WTC11 (cell line): ENCODE data around the gene DSTYK. TPM values are rescaled to one million over a fixed set of nuclear protein-coding genes. Genes with fewer than 3 reads are reported as not detected.

ENCODE experiments used
- ELF4 ChIP-seq: sonication (generic); formaldehyde crosslinking; IDR thresholded peaks from 2 replicates; pipeline ENCODE4 v1.8.1; 2022; ENCODE audit warnings: low read depth, mild to moderate bottlenecking, moderate library complexity, missing genetic modification reagents
- ETV6 ChIP-seq: sonication (generic); formaldehyde crosslinking; IDR thresholded peaks from 2 replicates; pipeline ENCODE4 v1.8.1; 2022; ENCODE audit warnings: mild to moderate bottlenecking, missing genetic modification reagents
- FOXK1 ChIP-seq: sonication (generic); formaldehyde crosslinking; IDR thresholded peaks from 2 replicates; pipeline ENCODE4 v1.8.0; 2022; ENCODE audit warnings: mild to moderate bottlenecking, moderate library complexity, missing genetic modification reagents
- FOXP1 ChIP-seq: sonication (generic); formaldehyde crosslinking; IDR thresholded peaks from 2 replicates; pipeline ENCODE4 v1.8.0; 2022; ENCODE audit warnings: missing genetic modification reagents, mild to moderate bottlenecking, moderate library complexity, borderline replicate concordance
- IRF2 ChIP-seq: sonication (generic); formaldehyde crosslinking; IDR thresholded peaks from 2 replicates; pipeline ENCODE4 v1.8.0; 2022; ENCODE audit warnings: low read depth, missing genetic modification reagents, borderline replicate concordance
- KAT7 ChIP-seq: sonication (generic); formaldehyde crosslinking; IDR thresholded peaks from 2 replicates; pipeline ENCODE4 v1.8.1; 2023; ENCODE audit warnings: missing genetic modification reagents, mild to moderate bottlenecking, borderline replicate concordance
- MYBL2 ChIP-seq: sonication (generic); formaldehyde crosslinking; IDR thresholded peaks from 2 replicates; pipeline ENCODE4 v1.8.1; 2023; ENCODE audit warnings: mild to moderate bottlenecking, moderate library complexity, missing genetic modification reagents
- NR1H2 ChIP-seq: sonication (generic); formaldehyde crosslinking; IDR thresholded peaks from 2 replicates; pipeline ENCODE4 v1.9.0; 2021; ENCODE audit warnings: mild to moderate bottlenecking, moderate library complexity, missing genetic modification reagents
- NR3C1 ChIP-seq: sonication (generic); formaldehyde crosslinking; conservative IDR thresholded peaks from 2 replicates; pipeline ENCODE4 v1.8.1; 2023; ENCODE audit warnings: low read depth, mild to moderate bottlenecking, missing genetic modification reagents
- SP1 ChIP-seq: sonication (generic); formaldehyde crosslinking; conservative IDR thresholded peaks from 2 replicates; pipeline ENCODE4 v1.8.1; 2022; ENCODE audit warnings: missing genetic modification reagents
- TP53 ChIP-seq: sonication (generic); formaldehyde crosslinking; IDR thresholded peaks from 2 replicates; pipeline ENCODE4 v1.8.1; 2023; ENCODE audit warnings: mild to moderate bottlenecking, missing genetic modification reagents
- ZNF121 ChIP-seq: sonication (generic); formaldehyde crosslinking; IDR thresholded peaks from 2 replicates; pipeline ENCODE4 v1.8.0; 2023; ENCODE audit warnings: missing genetic modification reagents
- ZNF219 ChIP-seq: sonication (generic); formaldehyde crosslinking; IDR thresholded peaks from 2 replicates; pipeline ENCODE4 v1.8.0; 2023; ENCODE audit warnings: missing genetic modification reagents, mild to moderate bottlenecking, borderline replicate concordance
- ZNF416 ChIP-seq: fragments of 250-450 bp; sonication (Bioruptor Pico); IDR thresholded peaks from 2 replicates; pipeline ENCODE4 v1.9.0; 2021; ENCODE audit warnings: mild to moderate bottlenecking, inconsistent platforms
- ZNF671 ChIP-seq: fragments of 250-450 bp; sonication (Bioruptor Pico); IDR thresholded peaks from 2 replicates; pipeline ENCODE4 v1.8.0; 2021; ENCODE audit warnings: mild to moderate bottlenecking
- total RNA-seq: library from RNA; stranded (reverse); gene quantifications from 3 replicates; pipeline ENCODE4 v1.2.3, GENCODE V29; 2021
- TF ChIP-seq, protein P1 (sequence below): fragments of 250-450 bp; sonication (Bioruptor Pico); conservative IDR thresholded peaks from 2 replicates; pipeline ENCODE4 v1.9.0; 2021; ENCODE audit warnings: mild to moderate bottlenecking
- TF ChIP-seq, protein P2 (sequence below): sonication (generic); formaldehyde crosslinking; IDR thresholded peaks from 2 replicates; pipeline ENCODE4 v1.8.0; 2022; ENCODE audit warnings: mild to moderate bottlenecking, missing genetic modification reagents
- TF ChIP-seq, protein P3 (sequence below): sonication (generic); formaldehyde crosslinking; IDR thresholded peaks from 2 replicates; pipeline ENCODE4 v1.8.1; 2023; ENCODE audit warnings: mild to moderate bottlenecking, missing genetic modification reagents
- TF ChIP-seq, protein P4 (sequence below): sonication (generic); formaldehyde crosslinking; IDR thresholded peaks from 2 replicates; pipeline ENCODE4 v1.8.1; 2022; ENCODE audit warnings: mild to moderate bottlenecking, moderate library complexity, missing genetic modification reagents
- TF ChIP-seq, protein P5 (sequence below): sonication (generic); formaldehyde crosslinking; IDR thresholded peaks from 2 replicates; pipeline ENCODE4 v1.8.0; 2022; ENCODE audit warnings: mild to moderate bottlenecking, missing genetic modification reagents
- TF ChIP-seq, protein P6 (sequence below): sonication (generic); formaldehyde crosslinking; IDR thresholded peaks from 2 replicates; pipeline ENCODE4 v1.8.0; 2023; ENCODE audit warnings: missing genetic modification reagents

Gene DSTYK
- total RNA-seq, 1 experiment from 2014 or later = 11.6 TPM

DNA sequence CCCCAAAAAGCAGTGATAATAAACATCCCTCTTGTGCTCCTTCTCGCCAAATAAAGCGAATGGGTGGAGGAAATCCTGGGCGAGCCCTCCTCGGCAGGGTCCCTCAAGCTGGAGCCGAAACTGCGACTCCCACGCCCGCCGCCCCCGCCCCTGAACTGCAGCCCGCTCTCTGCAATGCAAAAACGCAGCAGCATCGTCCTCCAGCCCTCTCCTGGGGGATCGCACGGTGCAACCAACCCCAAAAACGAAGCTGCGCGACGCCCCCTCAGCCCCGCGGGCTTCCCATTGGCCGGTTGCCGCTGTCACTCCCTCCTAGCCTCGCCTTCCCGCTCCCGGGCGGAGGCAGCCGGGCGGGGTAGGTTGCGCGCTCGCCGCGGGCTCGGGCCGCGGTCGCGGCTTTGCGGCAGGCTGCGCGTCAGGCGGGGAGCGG is 16.1 kb upstream of the DSTYK start, which contains the start of gene TMCC2 (continued):
- TF ChIP-seq IRF2 (CRISPR knock-in tag) (no peak), ZNF219 (CRISPR knock-in tag) (no peak), FOXP1 (peak; percentile 47; the same call in 1 of the 2 replicates), ETV6 (CRISPR knock-in tag) (no peak), ZNF671 (CRISPR knock-in tag) (no peak), NR3C1 (CRISPR knock-in tag) (no peak), ZNF416 (no peak), KAT7 (CRISPR knock-in tag) (no peak), FOXK1 (CRISPR knock-in tag) (peak; percentile 81), MYBL2 (peak; percentile 61; the same call in 1 of the 2 replicates), ELF4 (CRISPR knock-in tag) (no peak), TP53 (CRISPR knock-in tag) (peak; percentile 67; the same call in 1 of the 2 replicates), SP1 (CRISPR knock-in tag) (peak; percentile 96), NR1H2 (CRISPR knock-in tag) (no peak), ZNF121 (CRISPR knock-in tag) (no peak)
- TF ChIP-seq, protein P1, sequence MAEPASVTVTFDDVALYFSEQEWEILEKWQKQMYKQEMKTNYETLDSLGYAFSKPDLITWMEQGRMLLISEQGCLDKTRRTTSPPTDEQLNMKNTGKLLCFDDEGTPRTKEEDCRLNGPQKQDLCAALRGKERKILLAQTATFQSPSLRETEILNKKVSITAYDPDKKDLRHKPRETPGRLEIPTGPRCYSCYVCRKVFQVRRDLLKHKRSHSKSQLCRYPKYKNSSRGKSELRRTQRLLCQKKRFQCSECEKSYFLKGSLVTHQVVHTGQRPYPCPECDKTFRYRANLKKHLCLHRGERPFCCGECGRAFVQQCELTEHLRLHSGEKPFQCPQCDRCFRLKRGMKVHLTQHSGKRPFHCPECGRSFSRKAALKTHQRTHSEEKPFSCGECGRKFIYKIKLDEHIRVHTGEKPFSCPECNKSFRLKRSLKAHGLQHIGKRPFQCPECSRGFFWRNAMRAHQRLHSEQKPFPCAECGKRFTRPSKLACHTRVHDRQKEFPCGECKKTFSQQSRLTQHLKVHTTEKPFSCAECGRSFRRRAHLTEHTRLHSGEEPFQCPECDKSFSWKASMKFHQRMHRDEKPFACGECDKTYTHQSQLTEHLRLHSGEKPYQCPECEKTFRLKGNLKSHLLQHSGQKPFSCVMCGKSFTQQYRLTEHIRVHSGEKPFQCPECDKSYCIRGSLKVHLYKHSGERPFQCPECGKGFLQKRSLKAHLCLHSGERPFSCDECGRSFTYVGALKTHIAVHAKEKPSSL (CRISPR knock-in tag) = no peak
- TF ChIP-seq, protein P2, sequence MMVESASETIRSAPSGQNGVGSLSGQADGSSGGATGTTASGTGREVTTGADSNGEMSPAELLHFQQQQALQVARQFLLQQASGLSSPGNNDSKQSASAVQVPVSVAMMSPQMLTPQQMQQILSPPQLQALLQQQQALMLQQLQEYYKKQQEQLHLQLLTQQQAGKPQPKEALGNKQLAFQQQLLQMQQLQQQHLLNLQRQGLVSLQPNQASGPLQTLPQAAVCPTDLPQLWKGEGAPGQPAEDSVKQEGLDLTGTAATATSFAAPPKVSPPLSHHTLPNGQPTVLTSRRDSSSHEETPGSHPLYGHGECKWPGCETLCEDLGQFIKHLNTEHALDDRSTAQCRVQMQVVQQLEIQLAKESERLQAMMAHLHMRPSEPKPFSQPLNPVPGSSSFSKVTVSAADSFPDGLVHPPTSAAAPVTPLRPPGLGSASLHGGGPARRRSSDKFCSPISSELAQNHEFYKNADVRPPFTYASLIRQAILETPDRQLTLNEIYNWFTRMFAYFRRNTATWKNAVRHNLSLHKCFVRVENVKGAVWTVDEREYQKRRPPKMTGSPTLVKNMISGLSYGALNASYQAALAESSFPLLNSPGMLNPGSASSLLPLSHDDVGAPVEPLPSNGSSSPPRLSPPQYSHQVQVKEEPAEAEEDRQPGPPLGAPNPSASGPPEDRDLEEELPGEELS (CRISPR knock-in tag) = peak; percentile 19; the same call in 1 of the 2 replicates
- TF ChIP-seq, protein P3, sequence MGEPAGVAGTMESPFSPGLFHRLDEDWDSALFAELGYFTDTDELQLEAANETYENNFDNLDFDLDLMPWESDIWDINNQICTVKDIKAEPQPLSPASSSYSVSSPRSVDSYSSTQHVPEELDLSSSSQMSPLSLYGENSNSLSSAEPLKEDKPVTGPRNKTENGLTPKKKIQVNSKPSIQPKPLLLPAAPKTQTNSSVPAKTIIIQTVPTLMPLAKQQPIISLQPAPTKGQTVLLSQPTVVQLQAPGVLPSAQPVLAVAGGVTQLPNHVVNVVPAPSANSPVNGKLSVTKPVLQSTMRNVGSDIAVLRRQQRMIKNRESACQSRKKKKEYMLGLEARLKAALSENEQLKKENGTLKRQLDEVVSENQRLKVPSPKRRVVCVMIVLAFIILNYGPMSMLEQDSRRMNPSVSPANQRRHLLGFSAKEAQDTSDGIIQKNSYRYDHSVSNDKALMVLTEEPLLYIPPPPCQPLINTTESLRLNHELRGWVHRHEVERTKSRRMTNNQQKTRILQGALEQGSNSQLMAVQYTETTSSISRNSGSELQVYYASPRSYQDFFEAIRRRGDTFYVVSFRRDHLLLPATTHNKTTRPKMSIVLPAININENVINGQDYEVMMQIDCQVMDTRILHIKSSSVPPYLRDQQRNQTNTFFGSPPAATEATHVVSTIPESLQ (CRISPR knock-in tag) = no peak
- TF ChIP-seq, protein P4, sequence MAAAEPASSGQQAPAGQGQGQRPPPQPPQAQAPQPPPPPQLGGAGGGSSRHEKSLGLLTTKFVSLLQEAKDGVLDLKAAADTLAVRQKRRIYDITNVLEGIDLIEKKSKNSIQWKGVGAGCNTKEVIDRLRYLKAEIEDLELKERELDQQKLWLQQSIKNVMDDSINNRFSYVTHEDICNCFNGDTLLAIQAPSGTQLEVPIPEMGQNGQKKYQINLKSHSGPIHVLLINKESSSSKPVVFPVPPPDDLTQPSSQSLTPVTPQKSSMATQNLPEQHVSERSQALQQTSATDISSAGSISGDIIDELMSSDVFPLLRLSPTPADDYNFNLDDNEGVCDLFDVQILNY (CRISPR knock-in tag) = peak; percentile 94
- TF ChIP-seq, protein P5, sequence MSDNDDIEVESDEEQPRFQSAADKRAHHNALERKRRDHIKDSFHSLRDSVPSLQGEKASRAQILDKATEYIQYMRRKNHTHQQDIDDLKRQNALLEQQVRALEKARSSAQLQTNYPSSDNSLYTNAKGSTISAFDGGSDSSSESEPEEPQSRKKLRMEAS = peak; percentile 53; the same call in 1 of the 2 replicates
- TF ChIP-seq, protein P6, sequence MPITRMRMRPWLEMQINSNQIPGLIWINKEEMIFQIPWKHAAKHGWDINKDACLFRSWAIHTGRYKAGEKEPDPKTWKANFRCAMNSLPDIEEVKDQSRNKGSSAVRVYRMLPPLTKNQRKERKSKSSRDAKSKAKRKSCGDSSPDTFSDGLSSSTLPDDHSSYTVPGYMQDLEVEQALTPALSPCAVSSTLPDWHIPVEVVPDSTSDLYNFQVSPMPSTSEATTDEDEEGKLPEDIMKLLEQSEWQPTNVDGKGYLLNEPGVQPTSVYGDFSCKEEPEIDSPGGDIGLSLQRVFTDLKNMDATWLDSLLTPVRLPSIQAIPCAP (CRISPR knock-in tag) = no peak
